Measurements from ENCODE around the gene CLASP2. TPM values are rescaled to one million over a fixed set of nuclear protein-coding genes. Genes with fewer than 3 reads are reported as not detected.
A peak's percentile ranks its signal among the peaks of the same experiment; 100 is the strongest.

Gene CLASP2
- total RNA-seq, 1 donor from 2014 or later: 151 TPM

GRCh38 chr3:33646406-33646805 lies 71.6 kb downstream of the CLASP2 start:
- ATAC-seq (no peak), DNase-seq (ENCODE audit: low spot score) (no peak)
- intact Hi-C loops (cut with DNase I): no loop called here

DNA sequence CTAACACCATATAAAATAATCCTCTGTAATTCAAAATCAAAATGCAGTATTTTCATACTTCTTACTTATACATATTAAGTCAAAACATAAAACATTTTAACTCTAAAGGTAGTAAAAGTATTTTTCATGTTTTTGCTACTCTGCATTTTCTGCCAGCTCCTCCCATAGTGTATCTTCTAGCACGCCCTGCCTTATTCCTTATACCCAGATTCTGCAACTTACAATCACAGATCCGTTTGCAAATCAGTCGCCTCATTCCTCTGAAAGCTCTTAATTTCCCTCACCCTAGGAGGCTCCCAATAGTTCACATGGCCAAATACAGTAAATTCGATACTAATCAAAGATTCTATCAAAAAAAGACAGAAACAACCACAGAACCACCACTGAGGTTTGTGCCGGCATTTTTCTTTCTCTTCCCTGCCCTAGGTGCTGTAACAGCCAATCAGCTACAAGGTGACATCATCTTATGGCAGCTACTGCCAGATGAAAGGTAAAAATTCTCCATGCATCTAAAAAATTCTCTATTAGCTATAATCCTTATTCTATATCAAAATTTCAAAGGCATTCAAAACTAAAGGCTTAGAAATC lies 72.9 kb downstream of the CLASP2 start:
- DNase-seq (ENCODE audit: low spot score) (no peak), ATAC-seq (peak; percentile 53)
- intact Hi-C loops (cut with DNase I): no loop called here

- DNase-seq (ENCODE audit: low spot score) (no peak), ATAC-seq (no peak)
- intact Hi-C loops (cut with DNase I): no loop called here
Measured at GRCh38 chr3:33644582-33644981, 73.5 kb downstream of the CLASP2 start.

DNA sequence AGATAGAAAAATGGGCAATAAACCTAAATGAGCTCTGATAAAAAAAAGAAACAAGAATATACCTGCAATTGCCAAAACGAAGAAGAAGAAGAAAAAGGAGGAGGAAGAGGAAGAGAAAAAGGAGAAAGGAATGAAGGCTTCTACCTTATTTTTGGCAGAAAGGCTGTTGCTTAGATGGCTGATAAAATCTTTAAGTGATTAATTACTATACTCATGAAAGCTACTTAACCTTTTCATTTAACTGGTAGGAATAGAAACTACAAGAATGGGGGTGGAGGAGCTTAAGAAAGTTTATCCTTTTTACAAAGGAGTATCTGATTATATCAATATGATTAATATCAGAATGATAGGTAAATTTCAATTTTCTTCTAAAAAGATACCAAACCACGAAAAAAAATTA lies 75.2 kb downstream of the CLASP2 start:
- no peak for DNase-seq (ENCODE audit: low spot score)
- intact Hi-C loops (cut with DNase I): no loop called here
- no peak for ATAC-seq

DNA sequence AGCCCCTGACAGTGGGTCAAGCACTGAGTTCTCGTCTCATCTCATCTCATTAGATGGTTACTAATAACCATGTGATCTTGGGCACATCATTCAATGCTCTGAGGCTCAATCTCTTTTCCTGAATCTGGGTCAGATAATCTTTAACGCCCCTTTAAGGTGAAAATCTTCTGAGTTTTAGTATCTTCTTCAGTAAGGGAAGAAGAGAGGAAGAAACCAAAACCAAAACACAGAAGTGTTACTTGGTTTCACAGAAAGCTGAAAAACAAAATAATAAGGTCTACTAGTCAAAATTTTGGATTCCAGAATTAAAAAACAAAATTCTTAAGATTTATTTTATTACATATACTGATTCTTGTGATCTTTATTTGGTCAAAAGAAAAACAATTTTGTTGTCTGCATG lies 78.2 kb downstream of the CLASP2 start:
- no peak for ATAC-seq
- no peak for DNase-seq (ENCODE audit: low spot score)
- intact Hi-C loops (cut with DNase I): no loop called here

GRCh38 chr3:33637482-33637881 lies 80.6 kb downstream of the CLASP2 start:
- DNase-seq (ENCODE audit: low spot score) (no peak), ATAC-seq (no peak)
- intact Hi-C loops (cut with DNase I): no loop called here

DNA sequence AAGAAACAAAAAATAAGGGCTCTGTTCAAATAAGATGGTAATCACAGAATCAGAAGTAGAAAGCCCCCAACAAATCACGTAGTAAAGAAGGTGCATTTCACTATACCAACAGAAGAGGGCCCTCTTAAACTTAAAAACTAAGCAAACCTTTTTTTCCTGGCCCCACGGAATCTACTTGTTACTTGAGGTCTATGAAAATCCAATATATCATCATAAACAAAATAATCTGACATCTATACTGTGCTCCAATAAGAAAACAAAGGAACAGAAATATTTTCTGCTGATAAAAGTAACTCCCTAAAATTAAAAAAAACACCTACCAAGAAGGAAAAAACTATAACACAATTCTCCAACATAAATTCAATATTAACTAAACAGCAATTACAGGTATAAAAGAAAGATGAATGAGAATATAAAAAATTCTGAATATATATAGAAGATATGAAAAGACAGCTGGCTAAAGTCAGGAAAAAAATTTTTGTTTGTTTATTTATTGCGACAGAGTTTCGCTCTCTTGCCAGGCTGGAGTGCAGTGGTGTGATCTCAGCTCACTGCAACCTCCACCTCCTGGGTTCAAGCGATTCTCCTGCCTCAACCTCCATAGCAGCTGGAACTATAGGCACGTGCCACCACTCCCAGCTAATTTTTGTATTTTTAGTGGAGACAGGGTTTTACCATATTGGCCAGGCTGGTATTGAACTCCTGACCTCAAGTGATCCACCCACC lies 81.8 kb downstream of the CLASP2 start:
- intact Hi-C loops (cut with DNase I): no loop called here
- DNase-seq (ENCODE audit: low spot score): no peak
- no peak for ATAC-seq

DNA sequence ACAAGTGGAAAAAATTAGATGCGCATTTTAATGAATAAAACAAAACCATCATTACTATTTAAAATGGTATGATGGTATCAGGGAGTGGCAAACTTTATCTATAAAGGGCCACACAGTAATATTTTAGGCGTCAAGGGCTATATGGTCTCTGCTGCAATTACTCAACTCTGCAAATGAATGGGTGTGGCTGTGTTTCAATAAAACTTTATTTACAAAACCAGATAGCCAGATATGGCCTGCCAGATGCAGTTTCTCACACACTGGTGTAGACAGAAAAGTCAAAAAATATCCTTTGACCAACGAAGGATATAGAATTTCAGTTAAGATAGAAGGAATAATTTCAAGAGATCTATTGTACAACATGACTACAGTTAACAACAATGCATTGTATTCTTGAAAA lies 83.8 kb downstream of the CLASP2 start:
- DNase-seq (ENCODE audit: low spot score) (no peak), ATAC-seq (no peak)
- intact Hi-C loops (cut with DNase I): no loop called here

DNA sequence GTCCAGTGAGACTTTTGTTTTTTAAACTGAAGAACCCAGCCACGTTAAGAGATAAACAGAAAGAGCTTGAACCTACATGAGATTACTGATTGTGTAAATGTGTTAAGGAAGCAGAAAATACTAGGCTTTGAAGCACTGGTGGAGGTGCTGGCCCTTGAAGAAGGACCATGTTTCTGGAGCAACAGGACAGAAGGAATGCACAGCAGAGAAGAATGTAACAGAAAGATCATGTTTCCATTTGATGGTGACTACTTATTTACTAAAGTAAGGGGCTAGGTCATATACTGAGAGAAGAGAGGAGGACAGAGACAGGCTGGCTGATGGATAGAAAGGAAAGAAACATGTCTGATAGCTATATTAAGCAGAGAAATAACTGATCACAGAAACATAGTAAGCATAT lies 88.8 kb downstream of the CLASP2 start:
- DNase-seq (ENCODE audit: low spot score) (no peak), ATAC-seq (no peak)
- intact Hi-C loops (cut with DNase I): no loop called here

GRCh38 chr3:33624756-33625155 lies 93.3 kb downstream of the CLASP2 start:
- DNase-seq (ENCODE audit: low spot score): no peak
- intact Hi-C loops (cut with DNase I): no loop called here
- no peak for ATAC-seq

- intact Hi-C loops (cut with DNase I): no loop called here
- ATAC-seq: no peak
Measured at GRCh38 chr3:33613041-33613440, 105.0 kb downstream of the CLASP2 start.

GRCh38 chr3:33612607-33613006 lies 105.4 kb downstream of the CLASP2 start:
- DNase-seq (ENCODE audit: low spot score) (no peak), ATAC-seq (no peak)
- intact Hi-C loops (cut with DNase I): no loop called here

More at GRCh38 chr3:33613041-33613440, 105.0 kb downstream of the CLASP2 start:
- no peak for DNase-seq (ENCODE audit: low spot score)

DNA sequence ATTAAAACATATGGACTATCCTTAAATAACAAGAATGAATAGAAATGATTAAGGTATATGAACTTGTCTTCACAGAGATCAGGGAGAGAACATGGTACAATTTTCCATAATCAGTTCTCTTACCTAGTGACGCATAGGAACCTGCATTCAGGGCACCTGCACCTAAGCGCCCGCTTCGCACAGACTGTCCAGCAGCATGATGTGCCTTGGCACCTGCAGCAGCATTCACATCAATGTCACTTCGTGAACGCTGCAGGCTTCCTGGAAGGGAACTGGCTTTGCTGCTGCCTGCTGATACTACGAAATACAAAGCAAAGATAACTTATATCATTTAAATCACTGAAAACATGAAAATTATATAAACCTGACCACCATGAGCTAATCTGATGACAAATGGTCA lies 115.2 kb downstream of the CLASP2 start:
- intact Hi-C loops (cut with DNase I): no loop called here
- DNase-seq (ENCODE audit: low spot score): no peak
- no peak for ATAC-seq

DNA sequence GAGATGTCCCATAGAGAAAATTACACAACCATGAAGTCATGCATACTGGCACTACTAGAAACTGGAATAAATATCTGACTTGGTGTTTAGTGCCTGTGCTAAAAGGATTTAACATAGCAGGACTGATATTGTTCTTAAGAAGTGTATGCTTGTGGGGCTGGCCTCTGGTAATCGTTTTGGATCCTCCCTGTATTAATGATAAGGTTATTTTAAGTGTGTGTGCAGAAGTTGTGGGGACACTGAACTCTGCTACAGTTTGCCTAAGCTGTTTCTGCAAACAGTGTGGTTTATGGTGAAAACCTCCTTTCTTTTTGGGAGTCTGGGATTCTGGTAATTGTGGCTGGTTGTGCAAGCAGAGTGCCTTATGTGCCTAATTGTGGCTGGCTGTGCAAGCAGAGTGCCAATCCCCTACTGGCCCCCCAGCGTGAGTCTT lies 120.8 kb downstream of the CLASP2 start:
- DNase-seq (ENCODE audit: low spot score): no peak
- ATAC-seq: peak; percentile 32

GRCh38 chr3:33592999-33593398 lies 125.1 kb downstream of the CLASP2 start:
- intact Hi-C loops (cut with DNase I): no loop called here
- ATAC-seq (no peak), DNase-seq (ENCODE audit: low spot score) (no peak)

More for the DNA sequence above, 120.8 kb downstream of the CLASP2 start:
- intact Hi-C loops (cut with DNase I): no loop called here

DNA sequence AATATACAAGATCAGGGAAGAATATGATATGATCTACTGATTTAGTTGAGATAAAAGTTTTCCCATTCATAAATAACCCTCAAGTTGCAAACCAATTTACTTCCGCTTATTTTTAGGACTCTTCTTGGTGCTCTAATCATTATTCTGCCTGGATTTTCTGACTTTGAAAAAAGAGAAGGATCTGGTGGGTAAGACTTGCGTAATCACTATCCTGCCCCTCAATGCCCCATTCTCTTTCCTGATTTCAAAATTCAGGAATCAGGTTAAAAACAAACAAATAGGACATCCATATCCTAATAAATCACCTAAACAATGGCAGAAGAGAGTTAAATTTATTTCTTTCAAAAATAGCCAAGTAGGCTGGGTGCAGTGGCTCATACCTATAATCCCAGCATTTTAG lies 127.5 kb downstream of the CLASP2 start:
- intact Hi-C loops (cut with DNase I): no loop called here
- ATAC-seq (no peak), DNase-seq (ENCODE audit: low spot score) (no peak)

DNA sequence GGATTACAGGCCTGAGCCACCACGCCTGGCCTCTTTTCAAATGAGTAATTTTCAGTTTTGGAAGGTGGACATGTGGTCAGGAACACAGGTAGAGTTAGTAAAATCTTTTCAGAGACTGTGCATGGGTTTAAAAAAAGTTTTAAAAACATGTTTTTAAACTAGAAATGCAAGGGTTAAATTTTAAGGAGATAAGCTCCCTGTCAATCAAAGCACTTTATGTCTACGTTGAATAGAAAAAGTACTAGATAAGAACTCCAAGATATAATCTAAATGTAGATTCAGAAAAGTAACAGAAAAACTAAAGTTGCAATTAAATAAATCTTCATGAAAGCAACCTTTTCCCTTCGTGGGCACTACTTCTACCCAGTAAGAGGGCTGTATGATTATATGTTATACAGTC lies 131.7 kb downstream of the CLASP2 start:
- ATAC-seq: no peak
- DNase-seq (ENCODE audit: low spot score): no peak
- intact Hi-C loops (cut with DNase I): no loop called here

DNA sequence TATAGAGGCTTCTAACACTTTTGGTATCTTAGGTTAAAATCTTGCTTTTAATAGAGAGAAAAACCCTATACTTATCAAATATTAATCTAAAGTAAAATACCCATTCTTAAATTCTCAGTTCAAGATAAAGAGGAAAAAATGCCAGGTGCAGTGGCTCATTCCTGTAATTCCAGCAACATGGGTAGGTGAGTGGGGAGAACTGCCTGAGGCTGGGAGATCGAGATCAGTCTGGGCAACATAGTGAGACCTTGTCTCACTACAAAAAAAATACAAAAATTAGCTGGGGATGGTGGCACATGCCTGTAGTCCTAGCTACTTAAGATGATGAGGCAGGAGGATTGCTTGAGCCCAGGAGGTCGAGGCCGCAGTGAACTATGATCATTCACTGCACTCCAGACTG lies 135.8 kb downstream of the CLASP2 start:
- intact Hi-C loops (cut with DNase I): no loop called here
- no peak for DNase-seq (ENCODE audit: low spot score)
- ATAC-seq: no peak

DNA sequence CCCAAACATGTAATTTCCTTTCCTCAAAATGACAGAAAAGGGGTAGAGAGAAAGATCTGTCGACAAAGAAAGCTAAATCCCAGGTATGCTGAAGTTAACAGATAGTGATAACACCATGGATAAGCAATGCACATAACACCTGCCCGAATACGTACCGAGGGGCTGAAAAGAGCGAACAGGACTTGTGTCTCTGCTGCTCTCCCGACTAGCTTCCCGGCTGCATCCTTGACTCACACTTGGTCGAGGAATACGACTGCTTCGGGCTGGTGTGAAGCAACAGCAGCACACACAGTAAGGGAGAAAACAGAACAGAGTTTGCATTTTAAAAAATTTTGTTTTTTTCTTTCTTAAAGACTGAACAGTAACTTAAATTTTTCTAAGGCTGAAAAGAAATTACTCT lies 136.4 kb downstream of the CLASP2 start:
- DNase-seq (ENCODE audit: low spot score): no peak
- intact Hi-C loops (cut with DNase I): no loop called here
- no peak for ATAC-seq

DNA sequence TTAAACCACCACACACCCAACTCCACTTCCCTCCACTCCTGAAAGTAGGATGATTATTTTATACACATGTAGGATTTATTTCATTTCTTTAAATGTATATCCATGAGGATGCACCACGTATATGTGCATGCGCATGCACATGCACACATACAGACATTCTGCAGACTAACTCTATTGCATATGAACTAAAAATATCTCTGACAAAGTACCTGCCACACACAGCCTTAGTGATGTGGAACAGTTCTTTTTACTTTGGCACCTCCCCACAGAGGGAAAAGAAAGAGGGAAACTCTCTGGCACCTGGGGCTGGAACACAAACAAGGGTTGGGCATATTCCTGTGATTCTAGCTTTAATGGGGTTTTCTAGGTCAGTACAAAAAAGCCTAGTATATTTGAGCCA lies 138.2 kb downstream of the CLASP2 start:
- intact Hi-C loops (cut with DNase I): no loop called here
- ATAC-seq (no peak), DNase-seq (ENCODE audit: low spot score) (no peak)

DNA sequence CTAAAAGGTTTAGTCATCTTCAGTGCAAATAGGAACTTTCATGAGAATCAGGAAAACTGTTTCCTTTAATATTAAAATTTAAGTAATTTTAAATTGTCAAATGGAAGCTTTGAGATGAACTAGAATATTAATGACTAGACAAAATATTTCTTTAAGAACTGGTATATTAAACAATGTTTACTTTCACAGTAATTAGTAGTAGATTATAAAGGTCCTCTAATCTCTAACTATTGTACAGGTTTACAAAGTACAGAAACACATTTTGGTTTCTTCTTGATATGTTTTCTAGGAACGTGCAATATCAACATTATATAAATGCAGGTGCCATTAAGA lies 138.9 kb downstream of the CLASP2 start:
- no peak for DNase-seq (ENCODE audit: low spot score)
- intact Hi-C loops (cut with DNase I): no loop called here
- no peak for ATAC-seq
